Right ventricle myocardium inferior (tissue), 1 donor: Measurements from ENCODE around the gene SCGN. TPM values are rescaled to one million over a fixed set of nuclear protein-coding genes. Genes with fewer than 3 reads are reported as not detected.
"Not testable (repeated sequence)": the region's sequence is repeated elsewhere in the genome, so short reads cannot be mapped to it uniquely, and the experiment has no call there.

Experiments used
- ATAC-seq: fragments of 200-7000 bp; cut with Tn5 transposase; one replicate; pipeline ENCODE4 v1.9.1; 2020; ENCODE audit warnings: mild to moderate bottlenecking, moderate library complexity
- DNase-seq: peaks from one replicate; pipeline ENCODE4 v3.0.0; 2021; ENCODE audit errors: missing footprints
- intact Hi-C: fragments of 100-400 bp; cut with DNase I; formaldehyde crosslinking; loops from one replicate; pipeline ENCODE4 v1.11.0; 2022
- total RNA-seq: library from RNA; stranded (reverse); fragmentation: NEBNext Ultra II Directional; extraction: Animal tissue kit (Norgen Biotek cat#: 25700); gene quantifications from one replicate; pipeline ENCODE4 v1.2.1, GENCODE V29; 2021
- donor health status: DM: no; HTN: yes; CAD: no; lungs with severe emphysema.

The SCGN gene
- total RNA-seq, 1 donor from 2014 or later, result 1.2 TPM

DNA sequence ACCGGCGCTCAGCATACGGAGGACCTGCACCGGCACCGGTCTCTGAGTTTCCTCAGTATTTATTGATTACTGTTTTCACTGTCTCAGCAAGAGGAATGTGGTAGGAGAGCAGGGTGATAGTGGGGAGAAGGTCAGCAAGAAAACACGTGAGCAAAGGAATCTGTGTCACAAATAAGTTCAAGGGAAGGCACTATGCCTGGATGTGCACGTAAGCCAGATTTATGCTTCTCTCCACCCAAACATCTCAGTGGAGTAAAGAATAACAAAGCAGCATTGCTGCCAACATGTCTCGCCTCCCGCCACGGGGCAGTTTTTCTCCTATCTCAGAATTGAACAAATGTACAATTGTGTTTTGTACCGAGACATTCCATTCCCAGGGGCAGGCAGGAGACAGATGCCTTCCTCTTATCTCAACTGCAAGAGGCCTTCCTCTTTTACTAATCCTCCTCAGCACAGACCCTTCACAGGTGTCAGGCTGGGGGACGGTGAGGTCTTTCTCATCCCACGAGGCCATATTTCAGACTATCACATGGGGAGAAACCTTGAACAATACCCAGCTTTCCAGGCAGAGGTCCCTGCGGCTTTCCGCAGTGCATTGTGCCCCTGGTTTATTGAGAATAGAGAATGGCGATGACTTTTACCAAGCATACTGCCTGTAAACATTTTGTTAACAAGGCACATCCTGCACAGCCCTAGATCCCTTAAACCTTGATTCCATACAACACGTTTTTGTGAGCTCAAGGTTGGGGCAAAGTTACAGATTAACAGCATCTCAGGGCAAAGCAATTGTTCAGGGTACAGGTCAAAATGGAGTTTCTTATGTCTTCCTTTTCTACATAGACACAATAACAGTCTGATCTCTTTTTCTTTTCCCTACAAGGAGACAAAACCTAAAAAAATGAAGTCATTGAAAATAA, 96.8 kb downstream of the SCGN start:
- DNase-seq, ATAC-seq, intact Hi-C loops: not testable (repeated sequence)

GRCh38 chr6:25749837-25750236, 97.8 kb downstream of the SCGN start:
- ATAC-seq, result no peak
- intact Hi-C loops, result no loop called here
- no peak for DNase-seq

- DNase-seq, result no peak
- ATAC-seq, result no peak
- intact Hi-C loops, result no loop called here
Measured at GRCh38 chr6:25750906-25751305, 98.9 kb downstream of the SCGN start.

Other genes starting within 250 kb of the SCGN start
- gene SLC17A4, start 102.5 kb downstream of the SCGN start, total RNA-seq, result not detected
- not detected for gene SLC17A1, start 179.8 kb downstream of the SCGN start, total RNA-seq
- gene SLC17A3, start 222.0 kb downstream of the SCGN start, total RNA-seq, result not detected